ENCODE measurements around the gene STAB2. TPM values are rescaled to one million over a fixed set of nuclear protein-coding genes. Genes with fewer than 3 reads are reported as not detected.
A peak's percentile ranks its signal among the peaks of the same experiment; 100 is the strongest.

STAB2 gene
- total RNA-seq, 1 donor from 2014 or later: 0.13 TPM

DNA sequence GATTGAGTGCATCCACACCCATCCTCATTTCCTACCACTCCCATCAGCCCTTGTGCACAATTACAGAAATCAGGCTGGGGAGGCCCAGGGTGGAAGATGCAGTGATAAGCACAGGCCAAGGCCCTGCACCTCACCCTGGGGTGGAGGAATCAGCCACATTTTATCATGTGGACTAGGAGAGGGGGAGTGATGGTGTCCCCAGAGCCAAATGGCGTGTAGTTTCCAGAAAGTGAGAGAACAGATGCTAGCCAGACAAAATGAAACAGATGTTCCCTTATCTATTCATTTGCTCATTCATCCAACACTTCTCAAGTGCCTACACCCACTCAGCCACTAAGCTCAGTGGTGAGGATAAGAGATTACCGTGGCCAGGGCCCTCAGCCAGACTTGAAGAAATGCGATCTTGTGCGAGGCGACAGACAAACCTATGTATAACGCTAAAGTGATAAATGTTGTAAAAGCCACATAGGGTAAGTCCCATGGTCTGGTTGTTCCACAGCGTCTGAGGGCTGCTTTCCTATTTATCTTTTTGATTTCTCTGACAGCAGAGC lies 93.6 kb downstream of the STAB2 start:
- intact Hi-C loops (cut with DNase I): no loop called here
- no peak for DNase-seq (ENCODE audit: low spot score)

GRCh38 chr12:103686026-103686425 lies 99.0 kb downstream of the STAB2 start:
- DNase-seq (ENCODE audit: low spot score) (no peak), ATAC-seq (no peak)
- intact Hi-C loops (cut with DNase I): no loop called here

More for the DNA sequence above, 93.6 kb downstream of the STAB2 start:
- ATAC-seq: peak; percentile 55

GRCh38 chr12:103687253-103687652 lies 100.2 kb downstream of the STAB2 start:
- no peak for ATAC-seq
- intact Hi-C loops (cut with DNase I): no loop called here

GRCh38 chr12:103688376-103689063 lies 101.4 kb downstream of the STAB2 start:
- no peak for DNase-seq (ENCODE audit: low spot score)
- ATAC-seq: no peak
- intact Hi-C loops (cut with DNase I): no loop called here

More at GRCh38 chr12:103687253-103687652, 100.2 kb downstream of the STAB2 start:
- DNase-seq (ENCODE audit: low spot score): no peak

GRCh38 chr12:103690426-103690825 lies 103.4 kb downstream of the STAB2 start:
- no peak for ATAC-seq
- intact Hi-C loops (cut with DNase I): no loop called here
- DNase-seq (ENCODE audit: low spot score): no peak

DNA sequence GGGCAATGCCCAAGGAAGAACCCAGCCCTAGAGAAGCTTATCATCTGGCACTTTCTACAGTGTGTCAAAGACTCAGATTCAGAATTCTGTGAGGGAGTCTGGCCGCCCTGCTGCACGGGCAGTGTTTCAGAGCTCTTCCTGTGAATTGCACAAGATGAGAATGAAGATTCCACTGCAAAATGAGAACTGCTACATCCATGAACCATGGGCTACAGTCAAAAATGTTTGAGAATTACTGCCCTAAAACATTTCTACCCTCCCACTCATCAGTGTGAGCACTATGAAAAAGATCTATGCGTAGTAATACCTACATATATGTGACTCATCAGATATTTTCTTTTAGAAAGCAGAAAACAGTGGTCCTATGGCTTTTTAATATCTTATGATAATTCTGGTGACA lies 104.0 kb downstream of the STAB2 start:
- intact Hi-C loops (cut with DNase I): no loop called here
- ATAC-seq: no peak
- DNase-seq (ENCODE audit: low spot score): no peak

DNA sequence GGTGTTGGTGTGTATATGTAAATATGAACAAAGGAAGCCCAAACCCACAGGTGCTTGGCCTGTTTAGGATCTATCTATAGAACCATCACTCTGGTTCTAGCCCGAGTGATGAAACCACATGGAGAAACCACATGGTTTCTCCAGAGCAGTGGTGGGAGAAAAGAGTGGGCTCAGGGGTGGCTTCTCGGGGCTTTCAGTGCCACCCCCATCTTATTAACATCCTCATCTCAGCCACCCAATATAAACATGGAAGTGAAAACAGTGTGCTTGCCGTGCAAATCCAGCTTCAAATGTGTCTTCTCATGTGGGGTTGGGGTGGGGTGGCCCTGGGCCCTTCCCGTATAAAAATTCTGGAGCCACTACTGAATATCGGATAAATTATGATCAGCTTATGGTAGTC lies 109.0 kb downstream of the STAB2 start:
- intact Hi-C loops (cut with DNase I): no loop called here
- DNase-seq (ENCODE audit: low spot score) (no peak), ATAC-seq (no peak)

DNA sequence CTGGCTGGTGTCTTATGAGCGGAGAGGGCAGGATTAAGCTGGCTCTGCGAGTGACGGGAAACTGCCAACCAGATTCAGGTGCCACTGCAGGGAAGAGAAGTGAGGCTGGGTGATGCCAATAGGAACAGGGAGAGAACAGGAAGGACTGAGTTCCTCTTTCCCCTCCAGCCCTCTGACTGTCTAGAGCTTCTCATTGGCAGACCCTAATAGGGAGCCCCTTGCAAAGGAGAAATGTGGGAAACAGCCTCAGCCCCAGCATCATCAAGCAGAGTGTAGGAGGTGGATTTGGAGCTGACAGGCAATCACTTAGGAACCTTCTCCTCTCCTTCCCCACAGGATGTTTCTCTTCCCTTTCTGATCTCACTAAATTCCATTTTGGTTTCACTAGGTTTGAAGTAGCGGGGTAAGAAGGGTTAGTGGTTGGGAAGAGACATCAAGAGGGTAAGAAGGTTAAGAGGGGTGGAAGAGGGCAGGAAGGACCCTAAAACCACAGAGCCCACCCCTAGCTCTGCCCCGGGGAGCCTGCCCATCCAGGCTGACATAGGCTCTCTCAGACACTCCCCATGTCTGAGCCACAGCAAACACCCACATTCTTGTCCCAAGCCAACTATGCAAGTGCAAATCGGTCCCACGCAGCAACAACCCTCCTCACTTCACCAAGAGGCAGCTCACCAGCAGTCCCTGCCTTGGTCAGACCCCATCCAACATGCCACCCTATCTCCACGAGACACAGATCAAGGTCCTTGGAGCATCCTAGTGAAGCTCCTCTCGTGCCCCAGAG lies 111.1 kb downstream of the STAB2 start:
- ATAC-seq (no peak), DNase-seq (ENCODE audit: low spot score) (no peak)
- intact Hi-C loops (cut with DNase I): no loop called here

- no peak for DNase-seq (ENCODE audit: low spot score)
- intact Hi-C loops (cut with DNase I): no loop called here
- no peak for ATAC-seq
Measured at GRCh38 chr12:103698752-103699560, 111.9 kb downstream of the STAB2 start.

GRCh38 chr12:103705098-103705497 lies 118.0 kb downstream of the STAB2 start:
- no peak for DNase-seq (ENCODE audit: low spot score)
- no peak for ATAC-seq
- intact Hi-C loops (cut with DNase I): no loop called here

DNA sequence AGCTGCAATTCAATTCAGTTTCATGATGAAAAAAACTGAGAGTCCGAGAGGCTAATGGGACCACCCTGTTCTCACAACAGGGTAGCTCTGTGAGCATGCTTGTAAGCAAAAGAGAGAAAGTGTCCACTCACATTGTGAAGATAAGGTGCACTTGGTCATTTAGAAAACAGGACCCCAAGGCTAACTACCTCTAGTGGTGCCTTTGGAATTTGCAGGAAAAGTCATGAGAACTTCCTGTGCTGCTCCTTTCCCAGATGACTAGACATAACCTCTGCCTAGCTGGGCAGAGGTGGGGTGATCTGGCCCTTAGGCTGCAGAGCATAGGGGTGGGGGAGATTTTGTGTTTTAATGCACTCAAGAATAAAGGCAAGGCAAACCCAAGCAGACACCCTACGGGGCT lies 118.9 kb downstream of the STAB2 start:
- intact Hi-C loops (cut with DNase I): no loop called here
- ATAC-seq (no peak), DNase-seq (ENCODE audit: low spot score) (no peak)

DNA sequence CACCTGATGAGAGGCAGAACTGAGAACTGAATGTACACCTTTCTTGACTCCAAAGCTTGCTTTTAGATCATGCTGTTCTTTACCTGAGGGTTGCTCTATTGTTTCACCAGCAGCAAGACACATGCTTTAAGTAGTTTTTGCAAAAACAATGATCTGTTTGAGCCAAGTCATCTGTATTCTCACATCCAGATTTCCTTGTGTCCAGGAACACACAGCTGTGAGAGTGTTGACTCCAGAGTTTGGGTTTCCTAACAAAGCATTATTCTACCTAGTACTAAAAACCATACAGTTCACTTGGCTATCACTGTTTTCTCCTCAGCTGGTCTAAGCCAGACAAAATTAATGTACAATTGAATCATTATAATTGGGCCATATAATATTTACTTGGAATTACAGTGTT lies 120.4 kb downstream of the STAB2 start:
- DNase-seq (ENCODE audit: low spot score): no peak
- ATAC-seq: no peak
- intact Hi-C loops (cut with DNase I): no loop called here

DNA sequence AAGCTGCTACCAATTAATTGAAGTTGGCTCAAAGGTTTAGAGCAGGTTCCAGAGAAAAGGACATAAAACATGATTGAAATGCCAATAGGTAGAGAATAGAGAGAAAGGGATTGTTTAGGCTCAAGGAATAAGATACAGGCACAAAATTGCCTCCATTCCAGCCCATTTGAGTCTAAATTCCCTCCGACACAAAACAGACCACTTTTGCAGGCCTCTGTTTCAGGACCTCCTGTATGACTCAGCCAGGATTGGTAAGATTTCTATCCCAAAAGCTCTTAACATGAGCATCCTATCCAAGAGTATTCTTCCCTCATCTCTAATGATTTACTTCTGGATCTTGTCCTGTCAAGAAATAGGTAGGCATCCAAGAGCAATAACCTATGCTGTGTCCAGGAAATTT lies 123.5 kb downstream of the STAB2 start:
- DNase-seq (ENCODE audit: low spot score): no peak
- intact Hi-C loops (cut with DNase I): no loop called here
- no peak for ATAC-seq

- ATAC-seq (no peak), DNase-seq (ENCODE audit: low spot score) (no peak)
- intact Hi-C loops (cut with DNase I): no loop called here
Measured at GRCh38 chr12:103712216-103712615, 125.1 kb downstream of the STAB2 start.

DNA sequence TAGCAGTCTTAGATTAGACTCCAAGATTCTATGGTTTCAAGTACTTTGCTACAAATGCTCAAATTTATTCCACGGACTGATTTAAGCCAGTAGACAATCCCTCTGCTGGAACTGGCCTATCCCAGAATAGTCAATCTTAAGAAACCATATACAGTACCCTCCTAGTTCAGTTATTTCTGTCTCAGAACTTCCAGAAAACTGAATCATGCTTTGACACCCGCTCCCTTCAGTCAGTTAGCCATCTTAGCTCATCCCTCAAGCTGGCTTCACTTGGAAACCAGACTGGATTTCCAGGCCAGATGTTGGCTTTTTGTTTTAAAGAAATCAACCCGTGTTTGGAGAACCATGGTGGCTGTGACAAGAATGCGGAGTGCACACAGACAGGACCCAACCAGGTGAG lies 128.4 kb downstream of the STAB2 start:
- DNase-seq (ENCODE audit: low spot score): no peak
- intact Hi-C loops (cut with DNase I): no loop called here
- ATAC-seq: no peak

- no peak for DNase-seq (ENCODE audit: low spot score)
- intact Hi-C loops (cut with DNase I): no loop called here
- ATAC-seq: no peak
Measured at GRCh38 chr12:103716517-103717196, 129.6 kb downstream of the STAB2 start.

GRCh38 chr12:103725398-103725797 lies 138.3 kb downstream of the STAB2 start:
- ATAC-seq: no peak
- intact Hi-C loops (cut with DNase I): no loop called here
- no peak for DNase-seq (ENCODE audit: low spot score)

- intact Hi-C loops (cut with DNase I): no loop called here
- no peak for DNase-seq (ENCODE audit: low spot score)
- ATAC-seq: no peak
Measured at GRCh38 chr12:103727638-103728037, 140.6 kb downstream of the STAB2 start.

DNA sequence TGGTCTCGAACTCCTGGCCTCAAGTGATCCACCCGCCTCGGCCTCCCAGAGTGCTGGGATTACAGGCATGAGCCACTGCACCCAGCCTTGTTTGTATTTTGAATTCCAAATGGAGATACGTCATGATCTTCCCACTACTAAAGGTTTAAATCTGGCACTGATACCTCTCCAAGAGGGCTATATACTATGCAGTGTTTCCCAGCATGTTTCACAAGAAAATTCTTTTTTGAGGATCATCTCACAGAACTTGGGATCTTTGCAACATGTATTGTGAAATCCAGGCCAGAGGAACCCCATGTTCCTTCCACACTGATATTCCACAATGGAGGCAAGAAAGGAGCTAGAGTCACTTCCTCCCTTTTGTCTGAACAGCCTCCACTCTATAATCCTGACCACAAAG lies 141.2 kb downstream of the STAB2 start:
- intact Hi-C loops (cut with DNase I): no loop called here
- no peak for DNase-seq (ENCODE audit: low spot score)
- peak; percentile 15 for ATAC-seq

Measured in sciatic nerve (tissue), 2 donors.